Hematopoietic multipotent progenitor cell treated with erythropoietin and hydrocortisone succinate and interleukin-3 and kit ligand, for 4 days (in vitro differentiated cells): ENCODE data around the gene GDA.
"Not testable (repeated sequence)": the region's sequence is repeated elsewhere in the genome, so short reads cannot be mapped to it uniquely, and the experiment has no call there.

Source experiments
- DNase-seq: peaks from one replicate; pipeline ENCODE4 v3.0.0-alpha.2; 2015

Gene GDA

GRCh38 chr9:72210522-72210921, 61.3 kb downstream of the GDA start:
- DNase-seq, result no peak

GRCh38 chr9:72211047-72211446, 61.8 kb downstream of the GDA start:
- no peak for DNase-seq

GRCh38 chr9:72213906-72214305, 64.7 kb downstream of the GDA start:
- no peak for DNase-seq

- no peak for DNase-seq
These were observed 68.1 kb downstream of the GDA start for GRCh38 chr9:72217306-72217842.

GRCh38 chr9:72220589-72220988, 71.3 kb downstream of the GDA start:
- no peak for DNase-seq

- no peak for DNase-seq
These were observed 77.0 kb downstream of the GDA start for GRCh38 chr9:72226146-72226812.

GRCh38 chr9:72228282-72228681, 79.0 kb downstream of the GDA start:
- no peak for DNase-seq

DNA sequence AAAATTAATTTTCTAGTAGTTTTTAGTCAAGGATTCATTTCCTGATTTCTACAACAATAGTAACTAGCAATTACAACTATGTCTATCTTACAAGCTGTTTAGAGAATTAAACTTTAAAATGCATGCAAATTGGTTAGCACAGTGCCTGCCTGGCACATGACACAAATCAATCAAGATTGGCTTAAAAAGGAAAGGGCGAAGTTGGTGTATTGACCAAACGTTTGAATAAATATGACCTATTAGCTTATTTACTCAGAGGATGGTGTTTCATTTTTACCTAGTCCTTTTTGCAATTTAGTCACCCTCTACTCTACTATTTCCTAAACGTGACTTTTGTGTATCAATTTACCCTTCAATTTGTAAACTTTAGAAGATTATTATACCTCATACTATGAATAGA, 83.5 kb downstream of the GDA start:
- no peak for DNase-seq

- no peak for DNase-seq
These were observed 98.3 kb downstream of the GDA start for GRCh38 chr9:72247549-72247948.

- no peak for DNase-seq
These were observed 102.3 kb downstream of the GDA start for GRCh38 chr9:72251589-72251988.

GRCh38 chr9:72254901-72255545, 105.8 kb downstream of the GDA start:
- no peak for DNase-seq

- no peak for DNase-seq
These were observed 106.3 kb downstream of the GDA start for GRCh38 chr9:72255569-72255968.

GRCh38 chr9:72256931-72257330, 107.7 kb downstream of the GDA start:
- DNase-seq, result no peak

- DNase-seq, result no peak
These were observed 108.6 kb downstream of the GDA start for GRCh38 chr9:72257814-72258213.

DNA sequence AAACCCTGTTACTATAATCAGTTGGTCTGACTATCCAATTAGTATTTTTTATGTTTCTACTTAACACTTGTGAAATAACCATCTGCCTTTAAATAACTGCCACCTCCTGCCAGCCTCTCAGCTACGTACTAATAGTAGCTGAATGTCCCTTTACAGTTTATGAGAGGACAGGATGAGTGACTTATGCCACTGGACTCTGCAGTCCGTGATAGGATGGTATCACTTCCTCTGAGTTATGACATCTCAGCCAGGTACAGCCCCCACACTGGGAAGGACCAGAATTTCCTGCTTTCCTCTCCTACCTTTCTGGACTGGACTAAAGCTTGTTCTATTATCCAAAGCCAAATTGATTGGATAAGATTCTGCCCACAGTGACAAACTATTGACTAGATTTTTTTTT, 112.8 kb downstream of the GDA start:
- no peak for DNase-seq

GRCh38 chr9:72263572-72263971, 114.3 kb downstream of the GDA start:
- no peak for DNase-seq

DNA sequence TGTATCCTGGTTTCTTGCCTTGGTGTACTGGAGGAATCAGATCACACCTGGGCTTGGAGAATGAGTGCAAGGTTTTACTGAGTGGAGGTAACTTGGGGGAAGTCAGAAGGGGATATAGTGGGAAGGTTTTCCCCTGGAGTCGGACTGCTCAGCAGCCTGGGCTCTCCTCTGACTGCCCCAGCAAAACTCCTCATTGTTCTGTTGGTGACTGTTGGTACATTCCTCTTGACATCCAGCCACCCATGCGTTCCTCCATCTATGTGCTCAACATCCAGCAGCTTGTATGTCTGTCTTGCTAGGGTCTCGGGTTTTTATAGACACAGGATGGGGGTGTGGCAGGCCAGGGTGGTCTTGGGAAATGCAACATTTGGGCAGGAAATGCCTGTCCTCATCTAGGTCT, 119.7 kb downstream of the GDA start:
- no peak for DNase-seq

DNA sequence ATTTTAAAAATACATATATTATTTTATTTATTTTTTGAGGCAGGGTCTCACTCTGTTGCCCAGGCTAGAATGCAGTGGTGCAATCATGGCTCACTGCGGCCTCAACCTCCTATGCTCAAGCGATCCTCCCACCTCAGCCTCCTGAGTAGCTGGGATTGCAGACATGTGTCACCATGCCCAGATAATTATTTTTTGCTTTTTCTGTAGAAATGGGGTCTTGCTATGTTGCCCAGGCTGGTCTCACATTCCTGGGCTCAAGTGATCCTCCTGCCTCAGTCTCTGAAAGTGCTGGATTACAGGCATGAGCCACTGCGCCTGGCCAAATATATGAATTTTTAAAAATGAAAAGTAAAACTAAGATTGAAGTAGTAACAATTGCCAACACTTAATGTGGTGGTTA, 121.1 kb downstream of the GDA start:
- not testable (repeated sequence) for DNase-seq

GRCh38 chr9:72271613-72272478, 122.6 kb downstream of the GDA start:
- DNase-seq, result peak; percentile 78

DNA sequence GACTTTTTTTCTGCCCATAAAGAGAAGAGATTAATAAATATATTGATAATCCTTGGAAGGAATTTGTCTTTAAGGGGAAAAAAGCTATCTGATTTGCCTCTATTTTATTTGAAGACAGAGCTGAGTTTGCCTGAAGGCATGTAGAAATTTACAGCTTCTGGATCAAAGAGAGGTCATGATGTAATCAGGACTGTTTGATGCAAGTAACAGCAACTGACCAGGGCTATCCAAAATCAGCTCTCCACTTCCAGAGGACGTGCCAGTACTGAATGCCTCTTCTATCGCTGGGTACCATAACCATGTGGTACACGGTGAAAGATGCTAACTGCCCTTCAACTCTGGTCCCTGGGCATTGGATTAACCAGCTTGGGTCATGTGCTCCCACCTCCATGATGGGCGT, 125.2 kb downstream of the GDA start:
- no peak for DNase-seq

DNA sequence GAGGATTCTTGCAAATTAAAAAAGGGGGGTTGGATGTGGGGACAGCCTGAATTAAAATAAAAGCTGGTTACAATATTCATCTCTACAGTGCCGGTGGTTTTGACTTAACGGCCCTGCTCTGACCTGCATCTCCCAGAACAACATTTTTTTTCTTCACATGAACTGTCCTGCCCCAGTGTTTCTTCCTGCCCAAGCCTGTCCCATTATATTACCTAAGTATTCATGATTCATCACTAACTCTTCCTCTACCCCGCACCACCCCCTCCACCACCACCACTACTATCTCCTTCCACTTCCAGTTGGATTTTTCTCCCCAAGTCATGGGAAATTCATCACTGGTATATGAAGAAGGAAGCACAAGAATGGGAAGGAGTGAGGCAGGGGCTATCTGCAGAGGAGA, 125.7 kb downstream of the GDA start:
- DNase-seq, result no peak

GRCh38 chr9:72276429-72276828, 127.2 kb downstream of the GDA start:
- DNase-seq, result peak; percentile 10

GRCh38 chr9:72278959-72279358, 129.7 kb downstream of the GDA start:
- no peak for DNase-seq
